ENCODE data around the gene KLHL29. TPM values are rescaled to one million over a fixed set of nuclear protein-coding genes. Genes with fewer than 3 reads are reported as not detected.

Gene KLHL29
- total and polyA plus RNA-seq, 10 of the 15 experiments (the other 5 are each of a cell fraction or from before 2014, with no cell fraction given) = 1.4 to 19.5 (median 6.1) TPM

GRCh38 chr2:23456396-23456795 lies 71.4 kb downstream of the KLHL29 start:
- peaks cover 22% of the 10 kb centered on the region for H3K4me1 ChIP-seq (ENCODE audit: control insufficient read depth, insufficient read depth, low read length)
- no peak overlapping the region for H3K4me2 ChIP-seq (ENCODE audit: control insufficient read depth, insufficient read depth)
- no peaks in the 10 kb centered on the region for H3K27me3 ChIP-seq (replicated peaks in 1 of 2; ENCODE audit: control insufficient read depth in 2 of 2, insufficient read depth in 2 of 2, low read length in 1 of 2)
- ChIA-PET CTCF (no interaction called here), POLR2A (no interaction called here), SMC1A (ENCODE audit: uncharacterized antibody, unreplicated experiment) (no interaction called here), RAD21 (ENCODE audit: unreplicated experiment) (no interaction called here)
- 94% methylated on average over 17 of the region's 17 CpGs for WGBS (ENCODE audit: insufficient coverage, insufficient replicate concordance, low lambda C conversion rate, missing lambda C conversion rate)
- H2AFZ ChIP-seq (ENCODE audit: control insufficient read depth, low read depth, low read length) = no peak overlapping the region
- no peaks in the 10 kb centered on the region; a peak in 1 of 4 replicates for H3K36me3 ChIP-seq (ENCODE audit: control insufficient read depth in 2 of 2, insufficient read depth in 2 of 2, low read length in 1 of 2)
- ATAC-seq (no peak), FAIRE-seq (no peak), DNase-seq (ENCODE audit: low read depth, low spot score) (no peak)
- no TSS peak for BruUV-seq (replicated peaks)
- H4K20me1 ChIP-seq (ENCODE audit: control insufficient read depth, insufficient read depth) = peaks cover 4% of the 10 kb centered on the region; the same call in 1 of the 2 replicates
- H3K4me3 ChIP-seq = no peak overlapping the region
- no peak overlapping the region for H3K27ac ChIP-seq (ENCODE audit: control insufficient read depth, insufficient read depth)
- intact Hi-C loops (cut with micrococcal nuclease; ENCODE audit: unreplicated experiment) = no loop called here
- no peak overlapping the region for H3K9ac ChIP-seq (ENCODE audit: control insufficient read depth, insufficient read depth, low read length)
- TF ChIP-seq ZNF687 (IDR thresholded peaks at IDR 0.05) (no peak), ESRRA (IDR thresholded peaks at IDR 0.05; ENCODE audit: low read length) (no peak), RCOR1 (conservative IDR thresholded peaks at IDR 0.05; ENCODE audit: low read depth, low read length) (no peak), MTA2 (IDR thresholded peaks at IDR 0.05; ENCODE audit: low read depth) (no peak), MYB (IDR thresholded peaks at IDR 0.05; ENCODE audit: borderline replicate concordance, low read depth, low read length) (no peak), PAX5 (IDR thresholded peaks at IDR 0.05; ENCODE audit: borderline replicate concordance, low read depth, low read length) (no peak), WRNIP1 (IDR thresholded peaks at IDR 0.05; ENCODE audit: borderline replicate concordance, low read depth, low read length) (no peak), GABPA (IDR thresholded peaks at IDR 0.05; ENCODE audit: low read depth) (no peak), E2F8 (IDR thresholded peaks at IDR 0.05; ENCODE audit: low read depth, partially characterized antibody) (no peak), RUNX3 (IDR thresholded peaks at IDR 0.05; ENCODE audit: low read length) (no peak), RELA (IDR thresholded peaks at IDR 0.05; ENCODE audit: borderline replicate concordance, partially characterized antibody) (no peak), KLF5 (IDR thresholded peaks at IDR 0.05; ENCODE audit: partially characterized antibody) (no peak), CBX3 (IDR thresholded peaks at IDR 0.05; ENCODE audit: borderline replicate concordance, low read depth) (no peak), SREBF2 (IDR thresholded peaks at IDR 0.05; ENCODE audit: low read length) (no peak)
- TF ChIP-seq, protein P1, sequence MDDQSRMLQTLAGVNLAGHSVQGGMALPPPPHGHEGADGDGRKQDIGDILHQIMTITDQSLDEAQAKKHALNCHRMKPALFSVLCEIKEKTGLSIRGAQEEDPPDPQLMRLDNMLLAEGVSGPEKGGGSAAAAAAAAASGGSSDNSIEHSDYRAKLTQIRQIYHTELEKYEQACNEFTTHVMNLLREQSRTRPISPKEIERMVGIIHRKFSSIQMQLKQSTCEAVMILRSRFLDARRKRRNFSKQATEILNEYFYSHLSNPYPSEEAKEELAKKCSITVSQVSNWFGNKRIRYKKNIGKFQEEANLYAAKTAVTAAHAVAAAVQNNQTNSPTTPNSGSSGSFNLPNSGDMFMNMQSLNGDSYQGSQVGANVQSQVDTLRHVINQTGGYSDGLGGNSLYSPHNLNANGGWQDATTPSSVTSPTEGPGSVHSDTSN (IDR thresholded peaks at IDR 0.05; ENCODE audit: insufficient replicate concordance, low read depth, low read length) = no peak
- H3K79me2 ChIP-seq (ENCODE audit: control insufficient read depth, insufficient read depth, low read length) = no peaks in the 10 kb centered on the region
- H3K9me3 ChIP-seq (replicated peaks; ENCODE audit: control insufficient read depth, insufficient read depth, low read length) = no peaks in the 10 kb centered on the region
- in situ Hi-C loops (cut with MboI) = no loop called here
